Neural cell (in vitro differentiated cells): ENCODE measurements around the gene SREBF1.
A peak's percentile ranks its signal among the peaks of the same experiment; 100 is the strongest.

ENCODE experiments used
- EZH2 ChIP-seq: fragments of 200-600, 300-800 bp; shearing (Covaris generic), sonication (generic); IDR thresholded peaks from 2 replicates; pipeline ENCODE4 v1.6.1; 2014; ENCODE audit warnings: antibody characterized with exemption, low read length, borderline replicate concordance, mild to moderate bottlenecking; ENCODE audit not compliant: insufficient read depth, poor library complexity, severe bottlenecking
- POLR2AphosphoS5 ChIP-seq: IDR thresholded peaks from 2 replicates; pipeline ENCODE4 v1.6.1; 2012
- RAD21 ChIP-seq: fragments of 450-650 bp; conservative IDR thresholded peaks from 2 replicates; pipeline ENCODE4 v1.6.1; 2014; ENCODE audit warnings: antibody characterized with exemption, mild to moderate bottlenecking, moderate library complexity
- TAF1 ChIP-seq: IDR thresholded peaks from 2 replicates; pipeline ENCODE4 v1.6.1; 2012; ENCODE audit warnings: low read depth
- TF ChIP-seq, protein P1 (sequence below): fragments of 450-650 bp; IDR thresholded peaks from 2 replicates; pipeline ENCODE4 v1.5.1; 2014; ENCODE audit warnings: antibody characterized with exemption, mild to moderate bottlenecking, moderate library complexity; ENCODE audit not compliant: poor library complexity, severe bottlenecking
- TF ChIP-seq, protein P2 (sequence below): IDR thresholded peaks from 2 replicates; pipeline ENCODE4 v1.6.1; 2012; ENCODE audit warnings: borderline replicate concordance

DNA sequence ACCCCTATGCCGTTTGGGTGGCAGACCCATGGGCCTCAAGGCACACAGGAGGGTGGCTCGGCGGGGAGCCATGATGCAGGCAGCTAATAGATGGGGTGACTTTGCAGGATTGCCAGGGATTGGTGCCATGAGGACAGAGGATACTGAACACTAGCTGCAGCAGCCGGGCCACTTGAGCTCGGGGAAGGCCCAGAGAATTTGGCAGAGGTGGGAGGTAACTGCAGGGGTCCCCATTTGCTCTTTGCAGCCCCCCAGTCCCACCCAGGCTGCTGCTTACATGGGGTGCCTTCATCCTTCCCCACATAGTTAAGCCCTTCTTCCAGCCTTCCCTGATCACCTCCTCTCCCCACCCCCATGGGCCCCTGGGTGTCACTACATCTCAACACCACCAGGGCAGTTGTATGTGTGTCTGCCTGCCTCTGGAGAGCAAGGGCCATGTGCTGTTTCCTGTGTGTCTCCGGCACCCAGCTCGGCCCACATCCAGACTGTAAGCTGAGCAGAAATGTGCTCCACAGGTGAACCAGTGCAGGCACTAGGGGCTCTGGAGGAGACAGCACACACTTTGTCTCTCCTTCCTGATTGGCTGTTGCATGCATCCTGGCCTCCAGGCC is 52.0 kb downstream of the SREBF1 start:
- TF ChIP-seq, protein P1, sequence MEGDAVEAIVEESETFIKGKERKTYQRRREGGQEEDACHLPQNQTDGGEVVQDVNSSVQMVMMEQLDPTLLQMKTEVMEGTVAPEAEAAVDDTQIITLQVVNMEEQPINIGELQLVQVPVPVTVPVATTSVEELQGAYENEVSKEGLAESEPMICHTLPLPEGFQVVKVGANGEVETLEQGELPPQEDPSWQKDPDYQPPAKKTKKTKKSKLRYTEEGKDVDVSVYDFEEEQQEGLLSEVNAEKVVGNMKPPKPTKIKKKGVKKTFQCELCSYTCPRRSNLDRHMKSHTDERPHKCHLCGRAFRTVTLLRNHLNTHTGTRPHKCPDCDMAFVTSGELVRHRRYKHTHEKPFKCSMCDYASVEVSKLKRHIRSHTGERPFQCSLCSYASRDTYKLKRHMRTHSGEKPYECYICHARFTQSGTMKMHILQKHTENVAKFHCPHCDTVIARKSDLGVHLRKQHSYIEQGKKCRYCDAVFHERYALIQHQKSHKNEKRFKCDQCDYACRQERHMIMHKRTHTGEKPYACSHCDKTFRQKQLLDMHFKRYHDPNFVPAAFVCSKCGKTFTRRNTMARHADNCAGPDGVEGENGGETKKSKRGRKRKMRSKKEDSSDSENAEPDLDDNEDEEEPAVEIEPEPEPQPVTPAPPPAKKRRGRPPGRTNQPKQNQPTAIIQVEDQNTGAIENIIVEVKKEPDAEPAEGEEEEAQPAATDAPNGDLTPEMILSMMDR: peak; percentile 31
- TF ChIP-seq EZH2 (no peak), POLR2AphosphoS5 (no peak), TAF1 (no peak), RAD21 (no peak)
- TF ChIP-seq, protein P2, sequence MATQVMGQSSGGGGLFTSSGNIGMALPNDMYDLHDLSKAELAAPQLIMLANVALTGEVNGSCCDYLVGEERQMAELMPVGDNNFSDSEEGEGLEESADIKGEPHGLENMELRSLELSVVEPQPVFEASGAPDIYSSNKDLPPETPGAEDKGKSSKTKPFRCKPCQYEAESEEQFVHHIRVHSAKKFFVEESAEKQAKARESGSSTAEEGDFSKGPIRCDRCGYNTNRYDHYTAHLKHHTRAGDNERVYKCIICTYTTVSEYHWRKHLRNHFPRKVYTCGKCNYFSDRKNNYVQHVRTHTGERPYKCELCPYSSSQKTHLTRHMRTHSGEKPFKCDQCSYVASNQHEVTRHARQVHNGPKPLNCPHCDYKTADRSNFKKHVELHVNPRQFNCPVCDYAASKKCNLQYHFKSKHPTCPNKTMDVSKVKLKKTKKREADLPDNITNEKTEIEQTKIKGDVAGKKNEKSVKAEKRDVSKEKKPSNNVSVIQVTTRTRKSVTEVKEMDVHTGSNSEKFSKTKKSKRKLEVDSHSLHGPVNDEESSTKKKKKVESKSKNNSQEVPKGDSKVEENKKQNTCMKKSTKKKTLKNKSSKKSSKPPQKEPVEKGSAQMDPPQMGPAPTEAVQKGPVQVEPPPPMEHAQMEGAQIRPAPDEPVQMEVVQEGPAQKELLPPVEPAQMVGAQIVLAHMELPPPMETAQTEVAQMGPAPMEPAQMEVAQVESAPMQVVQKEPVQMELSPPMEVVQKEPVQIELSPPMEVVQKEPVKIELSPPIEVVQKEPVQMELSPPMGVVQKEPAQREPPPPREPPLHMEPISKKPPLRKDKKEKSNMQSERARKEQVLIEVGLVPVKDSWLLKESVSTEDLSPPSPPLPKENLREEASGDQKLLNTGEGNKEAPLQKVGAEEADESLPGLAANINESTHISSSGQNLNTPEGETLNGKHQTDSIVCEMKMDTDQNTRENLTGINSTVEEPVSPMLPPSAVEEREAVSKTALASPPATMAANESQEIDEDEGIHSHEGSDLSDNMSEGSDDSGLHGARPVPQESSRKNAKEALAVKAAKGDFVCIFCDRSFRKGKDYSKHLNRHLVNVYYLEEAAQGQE: no peak
